RPMI7951 (cell line): ENCODE data around the gene MBOAT7. TPM values are rescaled to one million over a fixed set of nuclear protein-coding genes. Genes with fewer than 3 reads are reported as not detected.
A peak's percentile ranks its signal among the peaks of the same experiment; 100 is the strongest.
"Not testable (repeated sequence)": the region's sequence is repeated elsewhere in the genome, so short reads cannot be mapped to it uniquely, and the experiment has no call there.

Experiments
- DNase-seq: peaks from one replicate; pipeline ENCODE4 v3.0.0-alpha.2; 2012; ENCODE audit warnings: low read depth
- total RNA-seq: library from RNA; depleted of rRNA; stranded (reverse); fragments of >200 nt; shearing (Covaris generic); gene quantifications from 2 replicates; pipeline ENCODE4 v1.2.3, GENCODE V29; 2014; rRNA removed

MBOAT7 gene, protein sequence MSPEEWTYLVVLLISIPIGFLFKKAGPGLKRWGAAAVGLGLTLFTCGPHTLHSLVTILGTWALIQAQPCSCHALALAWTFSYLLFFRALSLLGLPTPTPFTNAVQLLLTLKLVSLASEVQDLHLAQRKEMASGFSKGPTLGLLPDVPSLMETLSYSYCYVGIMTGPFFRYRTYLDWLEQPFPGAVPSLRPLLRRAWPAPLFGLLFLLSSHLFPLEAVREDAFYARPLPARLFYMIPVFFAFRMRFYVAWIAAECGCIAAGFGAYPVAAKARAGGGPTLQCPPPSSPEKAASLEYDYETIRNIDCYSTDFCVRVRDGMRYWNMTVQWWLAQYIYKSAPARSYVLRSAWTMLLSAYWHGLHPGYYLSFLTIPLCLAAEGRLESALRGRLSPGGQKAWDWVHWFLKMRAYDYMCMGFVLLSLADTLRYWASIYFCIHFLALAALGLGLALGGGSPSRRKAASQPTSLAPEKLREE
- 174 and 183 TPM in 2 replicates for total RNA-seq

DNA sequence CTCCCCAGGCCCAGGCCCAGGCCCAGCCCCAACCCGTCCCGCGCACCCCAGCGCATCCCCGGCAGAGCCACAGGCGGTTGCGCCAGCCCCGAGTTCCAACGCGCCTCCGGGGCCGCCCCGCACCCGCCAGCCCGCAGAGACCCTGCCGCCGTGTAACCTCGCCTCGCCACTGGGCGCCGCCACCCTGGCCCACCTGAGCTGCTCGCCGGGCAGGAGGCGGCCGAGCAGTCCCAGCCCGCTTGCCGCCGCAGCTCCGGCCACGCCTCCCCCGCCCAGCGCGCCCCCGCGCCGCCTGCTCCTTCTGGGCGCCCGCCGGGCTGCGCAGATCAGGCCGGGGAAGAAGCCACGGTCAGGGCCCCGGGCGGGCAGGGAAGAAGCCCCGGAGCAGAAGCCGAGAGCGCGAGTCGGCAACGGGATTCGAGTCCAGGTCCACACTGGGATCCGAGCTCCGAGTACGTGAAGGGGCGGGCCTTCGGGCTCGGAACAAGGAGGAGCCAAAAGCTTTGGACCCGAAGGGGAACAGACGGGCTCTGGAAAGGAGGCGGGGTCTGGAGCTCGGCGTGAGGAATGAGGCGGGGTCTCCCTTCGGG lies at the start of gene MBOAT7:
TSS of gene MBOAT7 (minus strand) at position 436 of the 590 bp plus-strand sequence. CDS start 1,072 bp downstream, outside the sequence.
- DNase-seq: no peak

DNA sequence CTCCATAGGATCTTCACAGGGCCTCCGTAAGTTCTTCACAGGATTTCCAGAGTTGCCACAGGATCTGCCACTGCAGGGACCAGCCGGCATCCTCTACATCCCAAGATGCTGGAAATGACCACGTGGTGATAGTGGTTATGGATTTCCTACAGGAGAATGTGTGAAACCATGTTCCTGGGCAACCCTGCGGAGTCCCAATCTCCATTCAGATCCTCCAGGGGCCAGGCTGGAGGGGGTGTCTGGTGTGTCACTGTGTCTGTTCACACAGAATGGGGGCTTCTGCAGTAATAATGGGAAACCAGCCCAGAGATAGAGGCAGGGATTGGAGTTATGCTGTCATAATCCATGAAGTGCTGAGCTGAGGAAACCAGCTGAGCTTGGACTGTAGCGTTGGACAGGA lies 44.6 kb upstream of the MBOAT7 start:
- no peak for DNase-seq

DNA sequence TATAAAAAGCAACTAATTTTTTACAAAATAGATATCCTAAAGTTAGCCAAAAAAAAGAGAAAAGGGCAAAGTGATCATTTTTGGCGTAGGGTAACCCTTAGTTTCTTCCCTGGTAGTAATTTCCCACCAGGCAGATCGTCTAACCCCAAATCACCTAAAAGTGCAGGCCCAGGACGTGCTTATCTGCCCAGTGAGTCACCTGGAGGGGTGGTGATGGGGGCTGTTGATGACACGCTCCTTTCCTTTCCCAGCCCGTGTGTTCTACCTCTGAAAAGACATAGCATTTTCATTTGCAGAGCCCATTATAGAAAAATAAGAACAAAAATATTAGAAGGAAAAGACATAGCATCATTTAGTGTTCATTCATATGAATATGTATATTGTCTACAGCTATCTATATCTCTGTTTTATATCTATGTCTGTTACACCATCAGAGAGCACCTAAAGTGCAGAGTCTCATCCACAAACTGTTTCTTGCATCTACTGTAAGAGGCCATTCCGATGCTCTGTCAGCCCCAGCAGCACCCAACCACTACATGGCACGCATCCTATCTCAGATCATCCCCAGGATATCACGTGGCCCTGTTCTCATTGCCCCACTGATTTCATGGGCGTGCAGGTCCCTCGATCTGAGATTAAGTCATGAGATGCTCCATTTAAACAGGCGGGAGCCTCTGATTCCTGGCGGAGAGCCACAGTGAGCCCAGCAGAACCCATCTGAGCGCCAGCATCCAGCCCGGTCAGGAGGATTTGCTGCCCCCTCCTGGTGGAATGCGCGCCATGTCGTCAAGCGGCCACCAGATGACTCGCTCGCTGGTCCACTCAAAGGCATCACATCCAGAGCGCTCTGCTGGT lies 41.9 kb upstream of the MBOAT7 start:
- DNase-seq: peak; percentile 77

DNA sequence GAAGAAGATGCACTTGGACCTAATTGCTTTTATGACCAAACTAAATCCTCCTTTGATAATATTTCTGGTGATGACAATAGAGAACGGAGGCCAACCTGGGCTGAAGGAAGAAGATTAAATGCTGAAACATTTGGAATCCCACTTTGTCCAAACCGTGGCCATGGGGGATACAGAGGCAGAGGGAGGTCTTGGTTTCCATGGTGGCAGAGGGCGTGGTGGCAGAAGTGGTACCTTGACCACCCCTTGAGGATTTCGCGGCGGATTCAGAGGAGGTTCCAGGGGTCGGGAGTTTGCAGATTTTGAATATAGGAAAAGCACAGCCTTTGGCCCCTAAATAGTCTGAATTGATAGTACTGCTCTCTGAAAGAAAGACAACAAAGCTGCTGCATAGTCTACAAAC lies 40.7 kb upstream of the MBOAT7 start:
- DNase-seq: no peak

DNA sequence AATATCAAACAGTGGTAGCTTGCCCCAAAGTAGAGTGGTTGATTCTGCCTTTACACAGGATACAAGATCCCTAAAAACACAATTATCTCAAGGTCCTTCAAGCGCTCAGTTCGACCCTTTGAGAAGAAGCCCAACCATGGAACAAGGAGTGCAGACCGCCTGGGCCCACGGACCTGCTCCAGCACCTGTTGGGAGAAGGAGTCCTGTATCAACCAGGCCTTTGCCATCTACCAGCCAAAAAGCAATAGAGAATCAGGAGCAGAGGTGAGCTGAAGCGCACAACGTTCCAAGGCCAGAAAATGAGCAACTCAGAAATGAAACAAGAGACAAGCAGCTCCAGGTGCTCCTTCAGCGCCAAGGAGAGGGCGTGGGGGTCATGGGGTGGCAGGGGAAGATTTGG lies 39.8 kb upstream of the MBOAT7 start:
- DNase-seq: no peak

DNA sequence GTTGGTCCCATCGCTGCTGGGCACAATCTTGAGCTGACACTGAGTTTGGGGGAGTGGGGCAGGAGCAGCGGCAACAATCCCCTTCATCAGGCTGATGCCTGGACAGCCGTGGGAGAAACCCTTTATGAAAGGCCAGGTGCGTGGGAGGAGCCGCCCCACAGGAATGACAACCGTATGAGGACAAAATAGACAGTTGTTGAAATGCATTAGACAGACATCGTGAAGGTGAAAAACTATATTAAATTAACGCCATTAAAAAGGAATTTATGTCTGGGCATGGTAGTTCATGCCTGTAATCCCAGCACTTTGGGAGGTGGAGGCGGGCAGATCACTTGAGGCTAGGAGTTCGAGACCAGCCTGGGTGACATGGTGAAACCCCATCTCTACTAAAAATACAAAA lies 35.2 kb upstream of the MBOAT7 start:
- DNase-seq: not testable (repeated sequence)

DNA sequence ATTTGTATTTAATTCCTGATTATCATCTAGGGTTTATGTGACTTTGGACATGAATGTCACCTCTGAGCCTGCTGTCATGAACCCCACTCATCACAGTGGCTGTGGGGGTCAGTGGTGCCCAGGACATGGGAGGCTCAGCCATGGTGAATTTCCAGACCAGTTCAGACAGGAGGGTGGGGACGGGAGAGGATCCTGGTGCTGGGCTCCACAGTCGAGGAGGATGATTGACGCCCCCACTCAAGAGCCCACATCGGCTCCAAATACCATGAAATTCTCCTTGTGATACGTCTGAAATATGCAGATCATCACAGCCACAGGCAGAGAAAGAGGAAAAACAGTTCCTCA lies 34.5 kb upstream of the MBOAT7 start:
- DNase-seq: not testable (repeated sequence)

DNA sequence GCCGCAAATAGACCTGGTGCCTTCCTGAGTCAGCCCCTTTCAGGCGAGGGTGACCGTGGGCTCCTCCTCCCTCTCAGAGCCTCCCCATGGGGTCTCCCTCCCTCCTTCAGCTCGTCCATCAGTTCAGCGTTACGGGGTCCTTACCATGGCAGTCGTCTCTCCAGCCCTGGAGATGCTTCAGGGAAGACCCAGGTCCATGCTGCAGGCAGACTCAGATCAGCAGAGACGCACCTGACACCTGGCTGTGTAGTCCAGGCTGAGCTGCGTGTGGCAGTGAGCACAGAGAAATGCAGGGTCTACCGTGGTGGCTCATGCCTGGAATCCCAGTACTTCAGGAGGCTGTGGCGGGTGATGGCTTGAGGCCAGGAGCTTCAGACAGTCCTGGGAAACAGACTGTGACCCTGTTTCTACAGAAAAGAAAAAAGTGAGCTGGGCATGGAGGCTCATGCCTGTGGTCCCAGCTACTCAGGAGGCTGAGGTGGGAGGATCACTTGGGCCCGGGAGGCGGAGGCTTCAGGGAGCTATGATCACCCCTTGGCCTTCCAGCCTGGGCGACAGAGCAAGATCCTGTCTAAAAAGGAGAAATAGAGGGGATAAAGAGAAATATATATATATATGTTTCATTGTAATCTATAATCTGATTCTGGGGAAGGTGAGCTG lies 34.0 kb upstream of the MBOAT7 start:
- DNase-seq: not testable (repeated sequence)

DNA sequence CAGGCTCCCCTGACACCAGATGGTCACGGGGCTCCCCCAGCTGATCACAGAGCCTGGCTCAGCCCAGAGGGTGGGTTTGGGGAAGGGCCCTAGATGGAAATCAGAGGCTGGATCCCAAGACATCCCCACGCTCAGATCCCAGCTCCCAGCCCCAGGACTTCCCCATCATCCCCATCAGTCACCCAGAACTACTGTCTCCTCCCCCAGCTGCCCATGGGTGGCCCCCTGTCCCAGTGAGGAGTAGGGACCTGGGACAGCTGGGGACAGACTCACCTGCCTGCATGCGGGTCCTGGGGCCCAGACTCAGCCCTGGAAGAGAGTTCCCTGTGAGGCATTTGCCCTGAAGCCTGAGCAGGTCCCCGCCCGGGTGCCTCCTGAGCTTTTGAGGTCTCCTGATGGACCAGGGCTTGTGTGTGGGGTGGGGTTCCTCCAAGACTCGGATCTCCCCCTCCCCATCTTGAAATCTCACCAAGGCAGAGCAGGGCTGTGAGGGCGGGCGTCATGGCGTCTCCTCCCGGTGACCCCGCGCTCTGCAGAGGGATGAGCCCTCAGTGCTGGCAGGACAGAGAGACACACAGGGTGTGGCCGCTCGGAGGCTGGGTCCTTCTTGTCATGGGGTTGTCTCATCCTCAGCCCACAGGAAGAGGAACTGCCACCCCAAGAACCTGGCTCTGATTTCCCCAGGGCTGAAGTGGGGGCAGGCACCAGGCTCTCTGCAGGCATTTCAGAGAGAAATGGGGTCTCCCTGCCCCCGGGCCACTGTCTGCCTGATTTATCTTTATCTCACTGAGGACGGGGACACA lies 33.3 kb upstream of the MBOAT7 start, which contains the start of gene LILRB3:
TSS of gene LILRB3 (minus strand) at position 534 of the 803 bp plus-strand sequence. CDS start at position 503, 31 bp downstream.
- DNase-seq: not testable (repeated sequence)

DNA sequence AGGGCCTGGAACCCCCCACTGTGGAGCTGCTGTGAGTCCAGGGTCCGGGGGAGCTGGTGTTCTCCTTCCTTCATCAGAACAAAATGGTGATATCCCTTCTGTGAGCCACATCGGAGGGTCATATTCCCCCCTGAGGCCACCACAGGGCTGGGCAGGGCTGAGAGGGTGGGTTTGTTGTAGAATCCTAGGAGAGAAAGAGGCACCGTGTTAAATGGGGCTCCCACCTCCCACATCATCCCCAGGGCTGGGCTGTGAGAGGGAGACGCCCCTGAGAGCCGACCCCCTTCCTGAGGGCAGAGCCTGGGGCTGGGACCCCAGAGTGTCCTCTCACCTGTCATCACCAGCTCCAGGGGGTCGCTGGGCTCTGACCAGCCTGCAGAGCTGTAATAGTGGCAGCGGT lies 32.6 kb upstream of the MBOAT7 start:
- DNase-seq: not testable (repeated sequence)

DNA sequence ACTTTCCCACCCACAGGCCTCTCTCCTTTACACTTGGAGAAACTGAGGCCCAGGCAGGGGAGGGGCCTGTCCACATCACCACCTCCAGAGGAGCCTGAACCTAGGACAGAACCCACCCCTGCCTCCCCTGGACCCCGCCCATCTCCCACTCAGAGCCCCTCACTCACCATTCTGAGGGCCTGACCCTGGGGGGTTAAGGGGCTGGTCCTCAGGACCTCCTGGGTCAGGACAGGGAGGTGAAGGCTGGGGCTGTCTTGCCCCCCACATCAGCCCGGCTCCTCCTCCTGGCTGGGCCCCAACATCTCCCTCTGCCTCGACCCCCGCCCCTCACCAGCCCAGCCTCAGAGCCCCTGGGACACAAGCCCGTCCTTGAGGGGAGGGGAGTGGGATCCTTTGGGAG lies 30.3 kb upstream of the MBOAT7 start:
- DNase-seq: not testable (repeated sequence)

DNA sequence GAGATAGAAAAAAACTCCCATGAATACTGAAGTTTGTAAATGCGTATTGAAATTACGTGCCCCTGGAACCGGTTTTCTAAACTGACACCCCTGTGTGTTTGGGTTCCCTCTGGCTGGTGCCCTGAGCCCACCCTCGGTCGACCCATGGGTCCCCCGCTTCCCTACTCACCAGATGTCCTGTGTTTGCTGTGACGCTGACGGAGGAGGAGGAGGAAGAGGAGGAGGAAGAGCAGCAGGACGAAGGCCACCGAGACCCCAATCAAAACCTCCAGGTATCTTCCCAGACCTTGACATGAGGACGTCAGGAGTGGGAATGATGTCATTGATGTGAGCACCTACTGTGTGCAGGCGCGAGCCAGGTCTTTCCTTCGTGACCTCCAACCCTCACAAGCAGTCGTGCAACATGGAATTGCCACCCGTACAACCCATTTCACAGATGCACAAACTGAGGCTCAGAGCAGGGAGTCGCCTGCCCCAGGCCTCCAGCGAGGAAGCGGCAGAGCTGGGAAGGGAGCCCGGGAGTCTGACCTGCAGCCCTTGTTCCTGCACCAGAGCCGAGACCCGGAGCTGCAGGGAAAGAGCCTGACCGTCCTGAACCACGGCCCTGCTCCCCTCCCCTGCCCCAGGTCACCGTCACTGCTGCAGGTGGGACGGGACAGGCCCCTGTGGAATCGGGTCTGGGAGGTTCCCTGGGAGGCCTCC lies 29.7 kb upstream of the MBOAT7 start:
- DNase-seq: no peak

DNA sequence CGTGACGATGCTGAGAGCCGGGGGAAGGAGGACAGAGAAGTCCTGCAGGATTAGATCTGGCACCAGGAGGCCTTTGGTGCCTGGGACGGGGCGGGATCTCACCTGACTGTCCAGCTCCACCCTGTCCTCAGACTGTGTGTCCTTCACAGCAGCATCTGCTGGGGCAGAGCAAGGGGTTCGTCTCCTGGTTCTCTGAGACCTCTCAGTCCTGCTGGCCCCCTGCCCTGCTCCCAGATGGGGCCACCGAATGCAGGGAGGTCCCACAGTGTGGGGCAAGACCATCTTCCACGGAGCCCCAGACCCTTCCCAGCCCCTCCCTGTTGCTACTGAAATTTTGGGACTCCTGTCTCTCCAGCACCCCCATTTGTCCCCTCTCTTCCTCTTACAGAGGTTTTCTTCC lies 28.9 kb upstream of the MBOAT7 start:
- no peak for DNase-seq

DNA sequence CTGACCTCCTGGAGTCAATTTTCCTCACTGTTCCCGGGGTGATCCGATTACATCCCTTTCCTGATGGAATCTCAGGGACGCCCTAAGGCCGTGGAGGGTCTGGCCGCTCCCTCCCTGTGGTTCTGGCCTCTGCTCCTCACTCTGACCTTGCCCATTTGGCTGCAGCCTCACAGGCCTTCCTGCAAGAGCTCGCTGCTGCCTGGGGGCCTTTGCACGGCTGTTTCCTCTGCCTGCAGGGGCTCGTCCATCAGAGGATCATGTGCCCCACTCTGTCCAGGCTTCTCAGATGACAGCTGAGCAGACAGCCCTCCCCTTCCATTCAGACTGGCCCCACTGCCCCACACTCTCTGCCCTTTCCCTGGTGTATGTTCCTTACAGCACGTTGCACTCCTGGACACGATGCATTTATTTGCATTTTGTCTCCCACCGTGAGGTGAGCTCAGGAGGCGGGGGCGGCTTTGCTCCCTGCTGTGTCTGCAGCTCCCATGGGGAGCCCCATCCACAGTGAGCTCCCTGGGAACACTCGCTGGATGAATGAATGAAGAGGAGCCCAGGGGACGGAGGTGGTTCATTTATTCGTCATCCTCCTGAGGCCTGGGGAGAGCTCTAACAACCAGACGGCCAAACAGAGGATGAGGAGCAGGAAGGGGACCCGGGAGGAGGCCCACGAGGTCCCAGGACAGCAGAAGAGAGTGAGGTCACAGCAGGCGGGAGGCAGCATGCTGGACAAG lies 28.3 kb upstream of the MBOAT7 start:
- not testable (repeated sequence) for DNase-seq

DNA sequence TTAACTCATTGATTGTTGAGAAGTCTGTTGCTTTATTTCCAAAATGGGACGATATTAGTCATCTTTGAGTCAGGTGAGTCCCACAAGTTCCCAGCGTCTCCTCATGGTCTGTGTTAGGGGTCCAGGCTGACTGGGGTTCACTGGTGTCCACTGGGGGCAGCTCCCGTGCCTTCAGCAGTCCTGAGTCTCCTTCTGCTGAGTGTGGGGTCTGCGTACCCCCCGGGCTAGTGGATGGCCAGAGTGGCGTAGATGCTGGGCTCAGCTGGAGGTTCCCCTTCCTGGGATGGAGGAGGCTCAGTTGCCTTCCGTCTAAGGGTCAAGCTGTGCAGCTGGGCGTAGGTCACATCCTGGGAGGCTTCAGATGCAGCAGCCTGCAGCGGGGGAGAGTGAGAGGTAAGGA lies 27.5 kb upstream of the MBOAT7 start:
- DNase-seq: no peak

DNA sequence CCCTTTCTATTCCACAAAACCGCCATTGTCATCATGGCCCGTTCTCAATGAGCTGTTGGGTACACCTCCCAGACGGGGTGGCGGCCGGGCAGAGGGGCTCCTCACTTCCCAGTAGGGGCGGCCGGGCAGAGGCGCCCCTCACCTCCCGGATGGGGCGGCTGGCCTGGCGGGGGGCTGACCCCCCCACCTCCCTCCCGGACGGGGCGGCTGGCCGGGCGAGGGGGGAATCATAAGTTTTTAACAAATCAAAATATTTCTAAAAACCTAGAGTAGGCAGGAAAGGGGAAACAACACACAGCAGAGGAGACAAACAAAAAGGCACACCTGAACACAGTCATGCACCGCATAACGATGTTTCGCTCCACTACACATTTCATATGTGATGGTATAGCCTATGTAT lies 25.4 kb upstream of the MBOAT7 start:
- DNase-seq: not testable (repeated sequence)

DNA sequence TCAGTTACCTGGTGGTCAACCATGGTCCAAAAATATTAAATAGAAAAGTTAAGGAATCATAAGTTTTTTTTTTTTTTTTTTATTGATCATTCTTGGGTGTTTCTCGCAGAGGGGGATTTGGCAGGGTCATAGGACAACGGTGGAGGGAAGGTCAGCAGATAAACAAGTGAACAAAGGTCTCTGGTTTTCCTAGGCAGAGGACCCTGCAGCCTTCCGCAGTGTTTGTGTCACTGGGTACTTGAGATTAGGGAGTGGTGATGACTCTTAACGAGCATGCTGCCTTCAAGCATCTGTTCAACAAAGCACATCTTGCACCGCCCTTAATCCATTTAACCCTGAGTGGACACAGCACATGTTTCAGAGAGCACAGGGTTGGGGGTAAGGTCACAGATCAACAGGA lies 24.8 kb upstream of the MBOAT7 start:
- not testable (repeated sequence) for DNase-seq

DNA sequence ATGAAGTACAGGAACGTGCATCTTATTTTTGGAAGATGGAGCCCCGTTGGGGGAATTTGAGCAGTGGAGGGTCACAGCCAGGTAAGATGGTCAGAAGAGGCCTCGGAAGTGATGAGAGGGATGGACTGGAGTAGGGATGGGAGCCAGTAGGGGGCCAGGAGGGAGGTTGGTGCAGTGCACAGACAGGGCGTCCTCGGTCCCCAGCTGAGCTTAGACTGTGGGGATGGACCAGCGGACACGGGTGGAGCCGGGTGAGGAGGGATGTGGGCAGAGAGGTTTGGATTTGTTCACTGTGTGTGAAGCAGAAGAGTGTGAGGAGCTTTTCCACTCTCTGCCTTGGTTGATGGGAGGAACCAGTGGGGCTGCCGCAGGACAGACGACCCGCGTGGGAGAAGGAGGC lies 21.9 kb upstream of the MBOAT7 start:
- no peak for DNase-seq

DNA sequence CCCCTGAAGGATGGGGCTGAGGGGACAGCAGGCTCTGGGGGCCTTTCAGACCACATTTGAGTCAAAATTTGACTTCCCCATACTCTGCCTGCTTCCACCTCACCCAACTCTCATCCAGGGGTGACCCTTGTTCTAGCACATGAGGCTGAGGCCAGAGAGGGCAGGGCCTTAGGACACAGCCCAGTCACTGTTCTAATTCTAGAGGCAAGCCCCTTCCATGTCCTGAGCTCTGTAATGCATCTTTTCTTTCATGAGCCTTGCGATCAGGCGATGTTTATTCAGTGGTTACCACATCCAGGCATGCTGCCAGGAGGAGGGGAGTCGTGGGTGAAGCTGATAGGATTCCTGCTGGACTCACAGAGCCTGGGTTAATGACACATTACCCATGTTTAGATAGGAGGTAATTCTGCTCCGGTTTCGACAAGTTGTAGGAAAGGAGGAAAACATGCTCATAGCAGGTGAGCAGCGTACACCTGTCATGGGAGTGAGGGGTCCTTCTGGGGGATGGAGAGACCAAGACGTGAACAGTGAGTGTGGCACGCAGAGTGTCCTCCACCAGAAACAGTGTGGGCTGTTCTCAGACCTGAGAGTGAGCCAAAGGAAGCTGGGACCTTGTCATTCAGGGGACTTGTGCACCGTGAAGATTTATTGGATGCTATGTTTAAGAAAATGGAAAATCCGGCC lies 20.6 kb upstream of the MBOAT7 start:
- peak; percentile 98 for DNase-seq
